CD4-positive, CD25-positive, alpha-beta regulatory T cell (primary cell): ENCODE measurements around the gene VTCN1. TPM values are rescaled to one million over a fixed set of nuclear protein-coding genes. Genes with fewer than 3 reads are reported as not detected.
A peak's percentile ranks its signal among the peaks of the same experiment; 100 is the strongest.

Experiments used
- ATAC-seq, 2 donors: fragments of 150-1000 bp; cut with Tn5 transposase; one replicate each; pipeline ENCODE4 v1.10.0; 2021; ENCODE audit warnings: low read depth in 2 of 2, moderate number of reproducible peaks in 2 of 2, moderate library complexity in 1 of 2
- DNase-seq, 3 donors: peaks; one replicate each; pipeline versions ENCODE4 v3.0.0 to v3.0.0-alpha.2; 2012 to 2022; ENCODE audit warnings: mixed read lengths in 1 of 3
- H3K27ac ChIP-seq: one replicate; pipeline ENCODE4 v1.7.0; 2013; ENCODE audit warnings: mild to moderate bottlenecking, low read length; ENCODE audit not compliant: insufficient read depth, poor library complexity, severe bottlenecking
- H3K27me3 ChIP-seq: one replicate; pipeline ENCODE4 v1.7.0; 2013; ENCODE audit warnings: low read length; ENCODE audit not compliant: control insufficient read depth, insufficient read depth
- H3K36me3 ChIP-seq: one replicate; pipeline ENCODE4 v1.7.0; 2013; ENCODE audit warnings: mild to moderate bottlenecking, low read length, moderate library complexity; ENCODE audit not compliant: control insufficient read depth, insufficient read depth
- H3K4me1 ChIP-seq: 2 replicates; pipeline ENCODE4 v1.7.0; 2013; ENCODE audit warnings: mild to moderate bottlenecking, low read length; ENCODE audit not compliant: insufficient read depth, control insufficient read depth, poor library complexity, severe bottlenecking
- H3K4me3 ChIP-seq: one replicate; pipeline ENCODE4 v1.7.0; 2013; ENCODE audit warnings: low read depth, mild to moderate bottlenecking, low read length, moderate library complexity
- H3K9me3 ChIP-seq, 2 experiments: 1 replicate in 1 of 2; 2 replicates in 1 of 2; pipeline ENCODE4 v1.7.0; 2013; ENCODE audit warnings: low read length in 2 of 2, mild to moderate bottlenecking in 1 of 2, moderate library complexity in 1 of 2; ENCODE audit not compliant: control insufficient read depth in 2 of 2
- H3K27ac Mint-ChIP-seq, 3 donors: one replicate each; pipeline ENCODE4 v1.8.0; 2020 to 2022; ENCODE audit warnings: mild to moderate bottlenecking in 3 of 3, mixed read lengths in 3 of 3, moderate library complexity in 2 of 3
- H3K27me3 Mint-ChIP-seq: one replicate; pipeline ENCODE4 v1.8.0; 2022; ENCODE audit warnings: mild to moderate bottlenecking, mixed read lengths
- H3K36me3 Mint-ChIP-seq: one replicate; pipeline ENCODE4 v1.8.0; 2020; ENCODE audit warnings: mixed read lengths
- H3K4me1 Mint-ChIP-seq, 4 donors: one replicate each; pipeline ENCODE4 v1.8.0; 2020 to 2022; ENCODE audit warnings: mixed read lengths in 4 of 4, mild to moderate bottlenecking in 1 of 4
- H3K4me3 Mint-ChIP-seq, 4 donors: one replicate each; pipeline ENCODE4 v1.8.0; 2020 to 2022; ENCODE audit warnings: mild to moderate bottlenecking in 4 of 4, mixed read lengths in 4 of 4, moderate library complexity in 3 of 4
- H3K9me3 Mint-ChIP-seq, 7 donors: one replicate each; pipeline ENCODE4 v1.8.0; 2020 to 2022; ENCODE audit warnings: mixed read lengths in 7 of 7, mild to moderate bottlenecking in 3 of 7, moderate library complexity in 2 of 7
- polyA plus RNA-seq, 4 donors: library from polyadenylated mRNA; unstranded; fragments of 300-500 nt; fragmentation: Illumina TruSeq; gene quantifications; one replicate each; pipeline ENCODE4 v1.2.3, GENCODE V29; 2021
- total RNA-seq: library from RNA; stranded (reverse); gene quantifications from one replicate; pipeline ENCODE4 v1.2.3, GENCODE V29; 2022

Gene VTCN1
- total and polyA plus RNA-seq, 5 donors from 2014 or later: not detected

DNA sequence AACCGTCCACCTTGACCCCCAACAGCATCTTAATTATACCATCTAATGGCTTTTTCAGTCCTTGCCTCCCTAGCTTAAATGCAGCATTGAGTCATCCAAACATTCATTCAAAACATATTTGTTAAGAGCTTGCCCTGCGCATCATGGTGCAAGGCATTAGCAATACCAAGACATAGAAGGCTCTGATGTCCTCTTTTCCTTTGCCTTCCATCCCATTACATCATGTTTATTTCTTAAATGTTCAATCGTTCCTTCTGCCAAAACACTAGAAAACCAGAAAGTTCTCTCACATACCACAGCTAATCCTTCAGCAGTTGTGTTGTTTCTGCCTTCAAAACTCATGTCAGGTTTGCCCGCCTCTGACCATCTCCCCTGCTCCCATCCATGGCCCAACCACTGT, 29.8 kb upstream of the VTCN1 start:
- H3K27ac ChIP-seq: no peak overlapping the region
- Mint-ChIP-seq H3K4me1 (no peaks in the 10 kb centered on the region), H3K27me3 (peaks cover 31% of the 10 kb centered on the region), H3K4me3 (no peak overlapping the region), H3K36me3 (no peaks in the 10 kb centered on the region), H3K9me3 (peaks cover 0 to 5% (median 0%) of the 10 kb centered on the region in 7 donors), H3K27ac (no peak overlapping the region)
- peaks cover 4% of the 10 kb centered on the region for H3K27me3 ChIP-seq
- no peak overlapping the region for H3K4me3 ChIP-seq
- H3K36me3 ChIP-seq: no peaks in the 10 kb centered on the region
- DNase-seq (no peak), ATAC-seq (no peak)
- no peaks in the 10 kb centered on the region for H3K9me3 ChIP-seq
- H3K4me1 ChIP-seq: no peaks in the 10 kb centered on the region

- Histone ChIP-seq H3K27me3 (peaks cover 4% of the 10 kb centered on the region), H3K4me3 (no peak overlapping the region), H3K9me3 (no peaks in the 10 kb centered on the region), H3K27ac (no peak overlapping the region), H3K4me1 (no peaks in the 10 kb centered on the region), H3K36me3 (no peaks in the 10 kb centered on the region)
- Mint-ChIP-seq H3K36me3 (no peaks in the 10 kb centered on the region), H3K4me3 (no peak overlapping the region), H3K27me3 (peaks cover 29% of the 10 kb centered on the region), H3K27ac (no peak overlapping the region), H3K9me3 (peaks cover 0 to 4% (median 0%) of the 10 kb centered on the region in 7 donors), H3K4me1 (no peaks in the 10 kb centered on the region)
- ATAC-seq (no peak), DNase-seq (no peak)
These were observed 28.7 kb upstream of the VTCN1 start for GRCh38 chr1:117239467-117239866.

DNA sequence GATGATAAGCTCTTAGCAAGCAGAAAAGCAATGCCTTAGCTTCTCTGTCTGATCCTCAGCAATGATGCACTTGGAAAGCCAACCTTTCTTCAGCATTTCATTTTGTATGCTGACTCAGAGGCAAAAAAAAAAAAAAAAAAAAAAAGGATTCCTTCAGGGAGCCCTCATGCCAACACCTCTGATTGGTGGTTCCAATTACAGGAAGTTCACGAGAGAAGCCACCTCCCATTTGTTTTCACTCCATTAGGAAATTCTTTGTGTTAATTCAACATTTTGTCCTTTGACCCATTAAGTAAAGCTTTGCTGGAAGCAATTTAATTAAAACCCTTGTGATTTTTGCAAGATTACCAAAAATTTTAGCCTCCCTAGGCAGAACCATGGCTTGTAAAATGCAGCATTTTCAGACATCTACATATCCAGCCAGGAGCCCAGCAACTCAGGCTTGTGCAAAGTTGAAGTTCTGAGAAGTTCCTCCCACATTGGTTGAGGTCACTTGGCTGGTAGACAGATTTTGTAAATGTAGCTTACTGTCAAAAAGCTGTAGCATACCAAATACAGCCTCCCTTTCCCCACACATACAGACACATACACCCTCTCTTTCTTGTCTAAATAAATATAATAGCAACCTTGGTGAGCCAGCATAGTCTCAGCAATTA, 27.1 kb upstream of the VTCN1 start:
- no peaks in the 10 kb centered on the region for H3K36me3 ChIP-seq
- no peak for DNase-seq
- peaks cover 25% of the 10 kb centered on the region for H3K27me3 Mint-ChIP-seq

DNA sequence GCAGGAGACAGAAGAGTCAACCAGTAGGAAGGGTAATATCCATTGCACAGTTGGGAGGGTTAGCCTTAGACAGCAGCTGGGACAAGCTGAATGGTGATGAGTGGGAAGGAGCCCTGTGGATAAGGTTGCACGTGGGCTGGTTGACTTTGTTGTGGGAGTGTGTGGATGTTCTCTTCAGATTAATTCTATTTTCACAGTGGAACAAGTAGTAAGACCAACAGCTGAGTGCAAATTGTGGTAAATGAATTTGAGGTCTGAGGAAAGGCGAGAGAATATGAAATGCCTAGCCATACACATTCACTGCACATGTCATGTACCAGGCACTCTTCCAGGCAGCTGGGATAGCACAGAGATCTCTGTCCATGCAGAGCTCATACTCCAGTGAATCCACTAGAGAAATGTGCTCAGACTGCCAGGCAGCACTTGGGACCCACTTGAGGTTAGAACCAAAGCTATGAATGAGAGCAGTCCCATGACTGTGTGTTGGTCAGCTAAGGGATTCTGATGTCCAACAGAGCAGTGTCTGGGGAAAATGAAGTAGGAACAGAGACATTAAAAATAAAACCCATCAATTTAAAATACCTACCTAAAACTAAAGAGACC, 25.2 kb upstream of the VTCN1 start:
- ATAC-seq: no peak
- Mint-ChIP-seq H3K27ac (no peak overlapping the region), H3K4me3 (no peak overlapping the region), H3K36me3 (no peaks in the 10 kb centered on the region), H3K27me3 (peaks cover 14% of the 10 kb centered on the region), H3K4me1 (no peaks in the 10 kb centered on the region), H3K9me3 (peaks cover 0 to 6% (median 2%) of the 10 kb centered on the region in 7 donors)
- Histone ChIP-seq H3K27ac (no peak overlapping the region), H3K4me1 (no peaks in the 10 kb centered on the region), H3K27me3 (no peaks in the 10 kb centered on the region), H3K9me3 (no peaks in the 10 kb centered on the region), H3K36me3 (no peaks in the 10 kb centered on the region), H3K4me3 (no peak overlapping the region)
- no peak for DNase-seq

More for the DNA sequence above, 27.1 kb upstream of the VTCN1 start:
- H3K27ac ChIP-seq: no peak overlapping the region
- no peaks in the 10 kb centered on the region for H3K4me1 Mint-ChIP-seq
- H3K27me3 ChIP-seq: no peaks in the 10 kb centered on the region
- no peak overlapping the region for H3K4me3 Mint-ChIP-seq
- no peak overlapping the region for H3K4me3 ChIP-seq
- H3K27ac Mint-ChIP-seq: peak overlapping the region in 1 of 3 donors; percentile 74
- no peaks in the 10 kb centered on the region for H3K9me3 ChIP-seq
- H3K9me3 Mint-ChIP-seq: peaks cover 0 to 6% (median 2%) of the 10 kb centered on the region in 7 donors
- no peaks in the 10 kb centered on the region for H3K36me3 Mint-ChIP-seq
- ATAC-seq: no peak
- no peaks in the 10 kb centered on the region for H3K4me1 ChIP-seq

- Histone ChIP-seq H3K4me3 (no peak overlapping the region), H3K27me3 (peaks cover 3% of the 10 kb centered on the region), H3K4me1 (no peaks in the 10 kb centered on the region), H3K9me3 (no peaks in the 10 kb centered on the region), H3K27ac (no peak overlapping the region), H3K36me3 (no peaks in the 10 kb centered on the region)
- H3K36me3 Mint-ChIP-seq: no peaks in the 10 kb centered on the region
- peaks cover 0 to 6% (median 2%) of the 10 kb centered on the region in 7 donors for H3K9me3 Mint-ChIP-seq
- no peak overlapping the region for H3K4me3 Mint-ChIP-seq
- DNase-seq (no peak), ATAC-seq (no peak)
- peaks cover 16% of the 10 kb centered on the region for H3K27me3 Mint-ChIP-seq
- H3K4me1 Mint-ChIP-seq: no peaks in the 10 kb centered on the region
- no peak overlapping the region for H3K27ac Mint-ChIP-seq
These were observed 21.8 kb upstream of the VTCN1 start for GRCh38 chr1:117232531-117232930.

GRCh38 chr1:117231748-117232373, 21.1 kb upstream of the VTCN1 start:
- Mint-ChIP-seq H3K36me3 (no peaks in the 10 kb centered on the region), H3K9me3 (peaks cover 0 to 6% (median 1%) of the 10 kb centered on the region in 7 donors), H3K4me1 (no peaks in the 10 kb centered on the region), H3K4me3 (no peak overlapping the region), H3K27ac (no peak overlapping the region), H3K27me3 (peaks cover 16% of the 10 kb centered on the region)
- Histone ChIP-seq H3K4me3 (no peak overlapping the region), H3K4me1 (no peaks in the 10 kb centered on the region), H3K36me3 (no peaks in the 10 kb centered on the region), H3K27me3 (peaks cover 3% of the 10 kb centered on the region), H3K9me3 (no peaks in the 10 kb centered on the region), H3K27ac (no peak overlapping the region)
- DNase-seq: no peak
- no peak for ATAC-seq

GRCh38 chr1:117231312-117231711, 20.6 kb upstream of the VTCN1 start:
- no peaks in the 10 kb centered on the region for H3K9me3 ChIP-seq
- Mint-ChIP-seq H3K4me3 (no peak overlapping the region), H3K36me3 (no peaks in the 10 kb centered on the region), H3K4me1 (no peaks in the 10 kb centered on the region), H3K9me3 (peaks cover 0 to 6% (median 1%) of the 10 kb centered on the region in 7 donors), H3K27ac (no peak overlapping the region), H3K27me3 (peaks cover 16% of the 10 kb centered on the region)
- DNase-seq: no peak
- peaks cover 3% of the 10 kb centered on the region for H3K27me3 ChIP-seq
- no peak overlapping the region for H3K4me3 ChIP-seq
- no peaks in the 10 kb centered on the region for H3K36me3 ChIP-seq
- H3K4me1 ChIP-seq: no peaks in the 10 kb centered on the region
- ATAC-seq: no peak
- no peak overlapping the region for H3K27ac ChIP-seq
